Stimulated activated CD4-positive, alpha-beta T cell treated with anti-CD3 and anti-CD28 coated beads, Interleukin-4, amount 100 ng/mL, for 48 hours (primary cell): ENCODE data around the gene RGPD5.
"Not testable (repeated sequence)": the region's sequence is repeated elsewhere in the genome, so short reads cannot be mapped to it uniquely, and the experiment has no call there.

Source experiments
- DNase-seq, 2 donors: peaks; one replicate each; pipeline ENCODE4 v3.0.0-alpha.2; 2020; ENCODE audit warnings: low read depth in 2 of 2

The RGPD5 gene

GRCh38 chr2:109893736-109894135 is 99.6 kb downstream of the RGPD5 start:
- not testable (repeated sequence) for DNase-seq

- DNase-seq, result not testable (repeated sequence)
These were observed 100.0 kb downstream of the RGPD5 start for GRCh38 chr2:109894141-109894540.

GRCh38 chr2:109895090-109895869 is 101.2 kb downstream of the RGPD5 start:
- not testable (repeated sequence) for DNase-seq

GRCh38 chr2:109896212-109896611 is 102.1 kb downstream of the RGPD5 start:
- DNase-seq, result not testable (repeated sequence)

- DNase-seq, result not testable (repeated sequence)
These were observed 103.8 kb downstream of the RGPD5 start for GRCh38 chr2:109897769-109898461.

- not testable (repeated sequence) for DNase-seq
These were observed 104.6 kb downstream of the RGPD5 start, which contains the start of gene LIMS3 for GRCh38 chr2:109898462-109899336. Gene LIMS3 (plus strand): TSS chr2:109898688. CDS start chr2:109898729, 41 bp downstream.

GRCh38 chr2:109905796-109906195 is 111.7 kb downstream of the RGPD5 start:
- DNase-seq, result not testable (repeated sequence)
